PC-3 (cell line): Measurements from ENCODE around the gene CLDND1. TPM values are rescaled to one million over a fixed set of nuclear protein-coding genes. Genes with fewer than 3 reads are reported as not detected.

Experiments
- ATAC-seq: fragments of 200-7000 bp; cut with Tn5 transposase; 2 replicates; pipeline ENCODE4 v1.9.1; 2020; ENCODE audit warnings: mild to moderate bottlenecking, moderate library complexity
- BruUV-seq: library from RNA; stranded (reverse); fragments of 400-500 nt; replicated peaks from 2 replicates; lab custom pipeline; 2021; lab: Mats Ljungman, UMichigan
- CTCF ChIA-PET: fragments of 300-600 bp; sonication (Branson Sonifier 250); formaldehyde crosslinking; loops from one replicate; lab custom pipeline; 2022; ENCODE audit warnings: antibody characterized with exemption; lab: Charles Lee
- POLR2A ChIA-PET: fragments of 300-600 bp; sonication (Branson Sonifier 250); formaldehyde crosslinking; loops from one replicate; lab custom pipeline; 2022; ENCODE audit warnings: antibody characterized with exemption; ENCODE audit not compliant: unreplicated experiment; lab: Charles Lee
- DNase-seq: peaks from one replicate; pipeline ENCODE4 v3.0.0-alpha.2; 2015
- H2AFZ ChIP-seq: fragments of 300-600 bp; sonication (generic); 2 replicates; pipeline ENCODE4 v1.6.0; 2016; ENCODE audit warnings: antibody characterized with exemption, low read length
- H3F3A ChIP-seq: fragments of 300-600 bp; sonication (generic); one replicate; pipeline ENCODE4 v1.6.0; 2017; ENCODE audit warnings: antibody characterized with exemption, low read length, control low read depth, mild to moderate bottlenecking; ENCODE audit not compliant: unreplicated experiment
- H3K27ac ChIP-seq: fragments of 300-600 bp; sonication (generic); 2 replicates; pipeline ENCODE4 v1.5.1; 2016; ENCODE audit warnings: mild to moderate bottlenecking, low read length
- H3K27me3 ChIP-seq: fragments of 300-600 bp; sonication (generic); 2 replicates; pipeline ENCODE4 v1.6.1; 2016; ENCODE audit warnings: low read length, mixed read lengths
- H3K36me3 ChIP-seq: fragments of 300-600 bp; sonication (generic); 2 replicates; pipeline ENCODE4 v1.6.1; 2016; ENCODE audit warnings: low read depth, mixed run types, low read length, mixed read lengths
- H3K4me1 ChIP-seq: fragments of 300-600 bp; sonication (generic); 2 replicates; pipeline ENCODE4 v1.5.1; 2016; ENCODE audit warnings: low read length; ENCODE audit not compliant: insufficient read depth
- H3K4me2 ChIP-seq: fragments of 300-600 bp; sonication (generic); 2 replicates; pipeline ENCODE4 v1.6.0; 2016; ENCODE audit warnings: low read length
- H3K4me3 ChIP-seq: fragments of 300-600 bp; sonication (generic); 2 replicates; pipeline ENCODE4 v1.5.1; 2016; ENCODE audit warnings: mild to moderate bottlenecking, low read length, mixed read lengths
- H3K79me2 ChIP-seq: fragments of 300-600 bp; sonication (generic); 2 replicates; pipeline ENCODE4 v1.6.1; 2017; ENCODE audit warnings: low read length, mixed read lengths
- H3K9ac ChIP-seq: fragments of 300-600 bp; sonication (generic); 2 replicates; pipeline ENCODE4 v1.6.0; 2016; ENCODE audit warnings: mild to moderate bottlenecking, low read length
- H3K9me2 ChIP-seq: fragments of 300-600 bp; sonication (generic); replicated peaks from 2 replicates; pipeline ENCODE4 v1.6.1; 2016; ENCODE audit warnings: mixed run types, low read length, mixed read lengths
- H3K9me3 ChIP-seq: fragments of 300-600 bp; sonication (generic); 2 replicates; pipeline ENCODE4 v1.6.1; 2016; ENCODE audit warnings: low read length, mixed read lengths
- H4K20me1 ChIP-seq: fragments of 300-600 bp; sonication (generic); 2 replicates; pipeline ENCODE4 v1.6.1; 2016; ENCODE audit warnings: low read length, mixed read lengths
- EZH2 ChIP-seq: fragments of 300-600 bp; sonication (generic); IDR thresholded peaks from one replicate; pipeline ENCODE4 v1.6.1; 2017; ENCODE audit warnings: antibody characterized with exemption, mild to moderate bottlenecking, low read length; ENCODE audit not compliant: unreplicated experiment
- EZH2phosphoT487 ChIP-seq: fragments of 300-600 bp; sonication (generic); IDR thresholded peaks from 2 replicates; pipeline ENCODE4 v1.6.1; 2018; ENCODE audit warnings: mild to moderate bottlenecking, antibody characterized with exemption, low read length, borderline replicate concordance
- intact Hi-C: fragments of 100-400 bp; cut with micrococcal nuclease; formaldehyde crosslinking; loops from 2 replicates; pipeline ENCODE4 v1.9.0; 2023
- total RNA-seq: library from RNA; depleted of rRNA; stranded (reverse); fragments of >200 nt; gene quantifications from 2 replicates; pipeline ENCODE4 v1.2.3, GENCODE V29; 2014
- TF ChIP-seq, protein P1 (sequence below): fragments of 300-600 bp; sonication (generic); conservative IDR thresholded peaks from 2 replicates; pipeline ENCODE4 v1.5.1; 2017; ENCODE audit warnings: antibody characterized with exemption, low read depth, mild to moderate bottlenecking, low read length

The CLDND1 gene
- total RNA-seq, 1 experiment from 2014 or later = 81.1 TPM

GRCh38 chr3:98553021-98553563 is 30.4 kb upstream of the CLDND1 start:
- ChIA-PET POLR2A (interaction anchor here (0.5 kb wide), 1 partner anchor 13 kb away, joined by 8 read pairs; no protein-coding TSS in a partner anchor), CTCF (no interaction called here)
- no peak overlapping the region for H3K4me3 ChIP-seq
- 0 out of 2 replicates have a peak, but pooled peaks cover 5% of the 10 kb centered on the region for H3K4me1 ChIP-seq
- no peaks in the 10 kb centered on the region for H4K20me1 ChIP-seq
- no peak for DNase-seq
- H3K27me3 ChIP-seq = peaks cover 10% of the 10 kb centered on the region
- H3K36me3 ChIP-seq = no peaks in the 10 kb centered on the region
- intact Hi-C loops = no loop called here
- no TSS peak for BruUV-seq
- TF ChIP-seq EZH2 = no peak
- TF ChIP-seq, protein P1, sequence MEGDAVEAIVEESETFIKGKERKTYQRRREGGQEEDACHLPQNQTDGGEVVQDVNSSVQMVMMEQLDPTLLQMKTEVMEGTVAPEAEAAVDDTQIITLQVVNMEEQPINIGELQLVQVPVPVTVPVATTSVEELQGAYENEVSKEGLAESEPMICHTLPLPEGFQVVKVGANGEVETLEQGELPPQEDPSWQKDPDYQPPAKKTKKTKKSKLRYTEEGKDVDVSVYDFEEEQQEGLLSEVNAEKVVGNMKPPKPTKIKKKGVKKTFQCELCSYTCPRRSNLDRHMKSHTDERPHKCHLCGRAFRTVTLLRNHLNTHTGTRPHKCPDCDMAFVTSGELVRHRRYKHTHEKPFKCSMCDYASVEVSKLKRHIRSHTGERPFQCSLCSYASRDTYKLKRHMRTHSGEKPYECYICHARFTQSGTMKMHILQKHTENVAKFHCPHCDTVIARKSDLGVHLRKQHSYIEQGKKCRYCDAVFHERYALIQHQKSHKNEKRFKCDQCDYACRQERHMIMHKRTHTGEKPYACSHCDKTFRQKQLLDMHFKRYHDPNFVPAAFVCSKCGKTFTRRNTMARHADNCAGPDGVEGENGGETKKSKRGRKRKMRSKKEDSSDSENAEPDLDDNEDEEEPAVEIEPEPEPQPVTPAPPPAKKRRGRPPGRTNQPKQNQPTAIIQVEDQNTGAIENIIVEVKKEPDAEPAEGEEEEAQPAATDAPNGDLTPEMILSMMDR = no peak
- TF ChIP-seq EZH2phosphoT487 = no peak
- H3K9me2 ChIP-seq = no peaks in the 10 kb centered on the region
- no peak for ATAC-seq
- H3K27ac ChIP-seq = no peak overlapping the region
- no peaks in the 10 kb centered on the region for H3K9me3 ChIP-seq
- no peak overlapping the region for H3K4me2 ChIP-seq
- no peaks in the 10 kb centered on the region for H3K79me2 ChIP-seq
- no peaks in the 10 kb centered on the region for H3F3A ChIP-seq
- H2AFZ ChIP-seq = no peak overlapping the region
- H3K9ac ChIP-seq = no peak overlapping the region

DNA sequence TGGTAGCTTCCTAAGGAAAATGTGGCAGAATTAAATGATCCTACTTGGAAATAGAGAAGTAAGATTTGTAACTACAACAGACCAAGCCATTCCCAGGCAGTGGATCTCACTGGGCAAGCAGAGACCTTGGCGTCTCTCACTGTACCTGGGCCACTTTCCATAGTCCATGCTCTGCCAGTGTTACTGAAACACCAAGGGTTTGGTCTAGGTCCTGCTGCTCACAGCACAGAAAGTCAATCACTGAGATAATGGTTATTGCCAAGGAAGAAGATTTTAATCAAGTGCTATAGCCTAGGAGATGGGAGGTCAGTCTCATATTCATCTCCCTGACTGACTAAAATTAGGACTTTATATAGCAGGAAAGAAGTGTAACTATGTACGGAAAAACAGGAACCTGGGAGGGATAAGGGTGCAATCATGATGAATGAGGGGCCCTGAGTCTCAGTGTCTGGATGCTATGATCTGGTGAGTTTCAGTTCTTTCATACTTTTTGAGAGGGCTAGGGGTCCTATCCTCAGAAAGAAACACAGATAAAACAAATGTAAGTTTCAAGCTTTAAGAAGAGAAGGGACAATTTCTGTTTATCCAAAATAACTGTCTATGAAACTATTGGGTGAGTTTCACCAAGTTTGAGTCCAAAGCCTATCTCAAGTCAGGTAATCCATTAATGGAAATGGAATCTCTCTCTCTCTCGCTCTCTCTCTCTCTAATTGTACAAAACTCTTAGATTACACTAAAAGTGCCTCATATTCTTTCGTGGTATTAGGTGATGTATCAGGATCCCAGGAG is 29.7 kb upstream of the CLDND1 start:
- TF ChIP-seq EZH2 = no peak
- TF ChIP-seq, protein P1 = no peak
- no peak for TF ChIP-seq EZH2phosphoT487
- H2AFZ ChIP-seq = no peak overlapping the region
- POLR2A ChIA-PET = interaction anchor here (0.5 kb wide), 1 partner anchor 13 kb away, joined by 8 read pairs; no protein-coding TSS in a partner anchor

DNA sequence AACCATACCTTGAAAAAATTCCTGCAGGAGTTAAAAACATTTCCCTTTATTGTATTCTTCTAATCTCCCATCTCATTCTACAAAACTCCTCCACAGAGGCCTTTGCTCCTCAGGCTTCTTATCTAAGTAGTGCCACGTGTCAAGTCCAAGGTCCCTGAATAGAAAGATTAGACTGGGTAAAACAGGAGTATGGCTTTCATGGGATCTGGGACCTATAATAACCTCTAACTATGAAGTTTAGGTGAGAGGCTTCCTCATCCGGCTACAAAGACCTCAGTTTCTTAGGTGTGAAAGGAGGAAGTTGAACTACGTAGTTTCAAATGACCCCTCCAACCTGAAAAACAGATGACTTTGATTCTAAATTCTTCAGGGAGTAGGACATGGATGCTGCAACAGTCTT is 29.1 kb upstream of the CLDND1 start:
- TF ChIP-seq, protein P1 = no peak
- TF ChIP-seq EZH2phosphoT487 (no peak), EZH2 (no peak)
- Histone ChIP-seq H3F3A (no peaks in the 10 kb centered on the region), H3K9me2 (no peaks in the 10 kb centered on the region), H3K9me3 (no peaks in the 10 kb centered on the region), H3K36me3 (no peaks in the 10 kb centered on the region), H4K20me1 (no peaks in the 10 kb centered on the region), H3K9ac (no peak overlapping the region), H3K27ac (no peak overlapping the region), H3K79me2 (no peaks in the 10 kb centered on the region), H2AFZ (no peak overlapping the region), H3K27me3 (peaks cover 10% of the 10 kb centered on the region), H3K4me2 (no peak overlapping the region), H3K4me1 (0 out of 2 replicates have a peak, but pooled peaks cover 5% of the 10 kb centered on the region), H3K4me3 (no peak overlapping the region)
- ATAC-seq = no peak
- intact Hi-C loops = no loop called here
- ChIA-PET POLR2A (no interaction called here), CTCF (no interaction called here)
- BruUV-seq = no TSS peak
- DNase-seq = no peak

More for the DNA sequence above, 29.7 kb upstream of the CLDND1 start:
- 0 out of 2 replicates have a peak, but pooled peaks cover 5% of the 10 kb centered on the region for H3K4me1 ChIP-seq
- no peak overlapping the region for H3K9ac ChIP-seq
- no peaks in the 10 kb centered on the region for H3F3A ChIP-seq
- H3K27me3 ChIP-seq = peaks cover 10% of the 10 kb centered on the region
- H3K9me3 ChIP-seq = no peaks in the 10 kb centered on the region
- no peaks in the 10 kb centered on the region for H3K9me2 ChIP-seq
- CTCF ChIA-PET = no interaction called here
- H3K4me3 ChIP-seq = no peak overlapping the region
- no TSS peak for BruUV-seq
- DNase-seq (no peak), ATAC-seq (no peak)
- H3K36me3 ChIP-seq = no peaks in the 10 kb centered on the region
- no peaks in the 10 kb centered on the region for H4K20me1 ChIP-seq
- intact Hi-C loops = no loop called here
- no peak overlapping the region for H3K4me2 ChIP-seq
- no peak overlapping the region for H3K27ac ChIP-seq
- H3K79me2 ChIP-seq = no peaks in the 10 kb centered on the region
